Kidney (tissue), 14 donors: ENCODE results near the gene TFF1. TPM values are rescaled to one million over a fixed set of nuclear protein-coding genes. Genes with fewer than 3 reads are reported as not detected.

ENCODE experiments used
- DNase-seq, 5 donors: peaks; one replicate each; pipeline ENCODE4 v3.0.0-alpha.2; 2013 to 2020
- FAIRE-seq: peaks from 2 replicates; lab custom pipeline; 2012; peaks lifted over from hg19 to GRCh38; lab: Jason Lieb, UNC
- H3K27ac ChIP-seq, 2 donors: one replicate each; pipeline ENCODE4 v1.7.0; 2013; ENCODE audit warnings: low read depth in 2 of 2, low read length in 2 of 2, inconsistent platforms in 1 of 2
- H3K27me3 ChIP-seq: one replicate; pipeline ENCODE4 v1.7.1; 2013; ENCODE audit warnings: low read length, inconsistent platforms; ENCODE audit not compliant: control insufficient read depth, insufficient read depth
- H3K36me3 ChIP-seq, 3 donors: one replicate each; pipeline versions ENCODE4 v1.7.0 to v1.7.1; 2013; ENCODE audit warnings: low read length in 3 of 3, control low read depth in 1 of 3, inconsistent platforms in 1 of 3; ENCODE audit not compliant: insufficient read depth in 3 of 3, control insufficient read depth in 2 of 3
- H3K4me1 ChIP-seq, 3 donors: one replicate each; pipeline versions ENCODE4 v1.7.0 to v1.7.1; 2013; ENCODE audit warnings: low read length in 3 of 3, inconsistent platforms in 1 of 3, low read depth in 1 of 3; ENCODE audit not compliant: control insufficient read depth in 2 of 3, insufficient read depth in 2 of 3
- H3K4me3 ChIP-seq, 3 donors: one replicate each; pipeline versions ENCODE4 v1.7.0 to v1.8.1; 2013; ENCODE audit warnings: low read length in 3 of 3, control low read depth in 1 of 3, inconsistent platforms in 1 of 3
- H3K9ac ChIP-seq, 3 donors: one replicate each; pipeline versions ENCODE4 v1.7.0 to v1.7.1; 2013; ENCODE audit warnings: low read length in 3 of 3, control low read depth in 1 of 3, inconsistent platforms in 1 of 3
- H3K9me3 ChIP-seq, 3 donors: one replicate each; pipeline versions ENCODE4 v1.7.0 to v1.7.1; 2013; ENCODE audit warnings: low read length in 3 of 3, control low read depth in 1 of 3, inconsistent platforms in 1 of 3; ENCODE audit not compliant: control insufficient read depth in 2 of 3, insufficient read depth in 1 of 3
- CTCF ChIP-seq: IDR thresholded peaks from 3 replicates; pipeline ENCODE4 v1.5.1; 2012; ENCODE audit warnings: mild to moderate bottlenecking, moderate library complexity, borderline replicate concordance; ENCODE audit not compliant: insufficient read depth; ENCODE audit errors: extremely low read depth
- intact Hi-C: fragments of 100-400 bp; cut with DNase I; formaldehyde crosslinking; loops from one replicate; pipeline ENCODE4 v1.11.1; 2022
- polyA plus RNA-seq: library from polyadenylated mRNA; stranded (reverse); fragments of 350-450 nt; fragmentation: Illumina TruSeq; extraction: RNeasy Lipid Tissue Mini Kit (QIAGEN cat#74804); gene quantifications from one replicate; pipeline ENCODE4 v1.2.3, GENCODE V29; 2014; ENCODE audit warnings: low read depth, low replicate concordance; ENCODE audit not compliant: insufficient read depth
- total RNA-seq: library from RNA; stranded (reverse); fragmentation: NEBNext Ultra II Directional; extraction: Animal tissue kit (Norgen Biotek cat#: 25700); gene quantifications from one replicate; pipeline ENCODE4 v1.2.1, GENCODE V29; 2021
- donor health status: control.
- donor health status: control.
- donor health status: control.
- donor health status: control.
- donor health status: control.
- donor health status: DM: yes; HTN: yes; CAD: no.
- donor health status: Normal renal cell carcinoma (clear cell type).

Gene TFF1
- total and polyA plus RNA-seq, 2 donors from 2014 or later: not detected

DNA sequence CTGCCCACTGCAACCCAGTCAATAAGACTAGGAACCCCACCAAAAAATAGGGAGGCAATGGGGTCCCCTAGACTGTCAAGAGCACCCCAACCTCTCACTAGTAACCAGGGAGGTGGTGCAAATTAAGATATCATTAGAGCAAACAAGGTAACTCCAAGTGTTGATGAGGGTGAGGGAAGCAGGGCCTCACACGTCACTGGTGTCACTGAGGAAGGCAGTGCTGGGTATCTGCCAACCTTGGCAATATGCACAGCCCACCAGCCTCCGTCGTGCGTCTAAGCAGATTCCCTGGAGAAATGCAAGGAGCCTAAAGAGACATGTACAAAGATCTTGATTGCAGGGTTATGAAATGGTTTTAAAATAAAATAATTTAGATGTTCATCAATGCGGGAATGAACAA is 41.1 kb upstream of the TFF1 start:
- no peak overlapping the region for H3K4me3 ChIP-seq
- no peaks in the 10 kb centered on the region for H3K9me3 ChIP-seq
- no peaks in the 10 kb centered on the region for H3K36me3 ChIP-seq
- H3K9ac ChIP-seq: no peak overlapping the region
- H3K4me1 ChIP-seq: no peaks in the 10 kb centered on the region
- H3K27me3 ChIP-seq: no peaks in the 10 kb centered on the region
- H3K27ac ChIP-seq: no peak overlapping the region
- intact Hi-C loops: no loop called here
- DNase-seq (no peak), FAIRE-seq (no peak)
- TF ChIP-seq CTCF: no peak

GRCh38 chr21:42406866-42407265 is 40.5 kb upstream of the TFF1 start:
- Histone ChIP-seq H3K9me3 (peaks cover 0 to 4% (median 0%) of the 10 kb centered on the region in 3 donors), H3K9ac (no peak overlapping the region), H3K4me1 (no peaks in the 10 kb centered on the region), H3K27me3 (no peaks in the 10 kb centered on the region), H3K36me3 (no peaks in the 10 kb centered on the region), H3K27ac (no peak overlapping the region), H3K4me3 (no peak overlapping the region)
- no peak for FAIRE-seq
- no peak for DNase-seq
- intact Hi-C loops: no loop called here
- no peak for TF ChIP-seq CTCF

- Histone ChIP-seq H3K36me3 (no peaks in the 10 kb centered on the region), H3K9ac (no peak overlapping the region), H3K4me1 (no peaks in the 10 kb centered on the region), H3K27ac (no peak overlapping the region), H3K4me3 (no peak overlapping the region), H3K27me3 (no peaks in the 10 kb centered on the region), H3K9me3 (peaks cover 0 to 10% (median 0%) of the 10 kb centered on the region in 3 donors)
- intact Hi-C loops: no loop called here
- no peak for FAIRE-seq
- TF ChIP-seq CTCF: no peak
- no peak for DNase-seq
Observed at GRCh38 chr21:42406201-42406621, 39.9 kb upstream of the TFF1 start.
